HepG2 (cell line): ENCODE measurements around the gene KLHL40. TPM values are rescaled to one million over a fixed set of nuclear protein-coding genes. Genes with fewer than 3 reads are reported as not detected.

Source experiments
- ATAC-seq: fragments of 200-7000 bp; cut with Tn5 transposase; 3 replicates; pipeline ENCODE4 v1.9.1; 2020; ENCODE audit warnings: mild to moderate bottlenecking, moderate library complexity
- BruUV-seq: library from RNA; stranded (reverse); fragments of 400-500 nt; replicated peaks from 2 replicates; lab custom pipeline; 2021; lab: Mats Ljungman, UMichigan
- CTCF ChIA-PET: fragments of 300-600 bp; formaldehyde crosslinking; extraction: SDS; loops from one replicate; lab custom pipeline; 2021; ENCODE audit warnings: low total read pairs, inconsistent platforms, low intra/inter-chr PET ratio; lab: Yijun Ruan, JAX
- POLR2A ChIA-PET: fragments of 350-600 bp; sonication (Branson Sonifier 250); formaldehyde crosslinking; loops from one replicate; lab custom pipeline; 2020; ENCODE audit warnings: antibody characterized with exemption, inconsistent platforms; lab: Yijun Ruan, JAX
- DNase-seq: peaks from one replicate; pipeline ENCODE4 v3.0.0-alpha.2; 2015; ENCODE audit warnings: low spot score
- FAIRE-seq: peaks from 3 replicates; lab custom pipeline; 2011; peaks lifted over from hg19 to GRCh38; lab: Jason Lieb, UNC
- H2AFZ ChIP-seq: one replicate; pipeline ENCODE4 v1.6.1; 2011; ENCODE audit warnings: low read length, inconsistent platforms
- H3K27ac ChIP-seq: fragments of 300-600 bp; 3 replicates; pipeline ENCODE4 v1.8.0; 2011; ENCODE audit warnings: mixed run types, mild to moderate bottlenecking, mixed read lengths, low read length, inconsistent platforms; ENCODE audit not compliant: insufficient read depth; ENCODE audit errors: extremely low read length
- H3K27me3 ChIP-seq, 2 experiments: fragments of 200-600 bp in 1 of 2; 2 replicates in 1 of 2; 3 replicates in 1 of 2; pipeline versions ENCODE4 v1.6.0 to v1.8.0; 2011; ENCODE audit warnings: low read length in 2 of 2, mild to moderate bottlenecking in 2 of 2, moderate library complexity in 2 of 2, inconsistent platforms in 1 of 2; ENCODE audit not compliant: insufficient read depth in 2 of 2, control insufficient read depth in 1 of 2
- H3K36me3 ChIP-seq, 2 experiments: fragments of 200-600 bp in 1 of 2; replicated peaks in 1 of 2; 2 replicates in 1 of 2; 3 replicates in 1 of 2; pipeline versions ENCODE4 v1.5.1 to v1.8.0; 2011; ENCODE audit warnings: low read length in 2 of 2, inconsistent platforms in 1 of 2; ENCODE audit not compliant: insufficient read depth in 2 of 2, control insufficient read depth in 1 of 2
- H3K4me1 ChIP-seq: 2 replicates; pipeline ENCODE4 v1.5.1; 2012; ENCODE audit warnings: low read length, inconsistent platforms; ENCODE audit not compliant: insufficient read depth
- H3K4me2 ChIP-seq: 2 replicates; pipeline ENCODE4 v1.6.0; 2011; ENCODE audit warnings: low read depth, low read length, inconsistent platforms
- H3K4me3 ChIP-seq, 3 experiments: fragments of 200-600 bp in 1 of 3; sonication (generic), shearing (Covaris generic) in 1 of 3; replicated peaks in 1 of 3; 2 replicates each; pipeline ENCODE4 v1.5.1; 2011 to 2016; ENCODE audit warnings: low read length in 3 of 3, inconsistent platforms in 2 of 3, low read depth in 2 of 3, mild to moderate bottlenecking in 2 of 3, control low read depth in 1 of 3, mixed read lengths in 1 of 3; ENCODE audit not compliant: insufficient read depth in 1 of 3
- H3K79me2 ChIP-seq: one replicate; pipeline ENCODE4 v1.6.1; 2011; ENCODE audit warnings: low read length, inconsistent platforms; ENCODE audit not compliant: insufficient read depth
- H3K9ac ChIP-seq: 2 replicates; pipeline ENCODE4 v1.6.0; 2011; ENCODE audit warnings: mild to moderate bottlenecking, low read depth, low read length, inconsistent platforms; ENCODE audit not compliant: insufficient read depth
- H3K9me3 ChIP-seq: 2 replicates; pipeline ENCODE4 v1.5.1; 2012; ENCODE audit warnings: mild to moderate bottlenecking, low read length
- H4K20me1 ChIP-seq: 2 replicates; pipeline ENCODE4 v1.6.0; 2011; ENCODE audit warnings: inconsistent platforms, mild to moderate bottlenecking, low read length, moderate library complexity; ENCODE audit not compliant: insufficient read depth
- HIC2 ChIP-seq: sonication (generic); formaldehyde crosslinking; IDR thresholded peaks from 2 replicates; pipeline ENCODE4 v1.9.0; 2022; ENCODE audit warnings: low read depth, missing genetic modification reagents
- HOXD1 ChIP-seq: sonication (generic); formaldehyde crosslinking; IDR thresholded peaks from 2 replicates; pipeline ENCODE4 v1.5.0; 2020; ENCODE audit warnings: missing genetic modification reagents
- MEIS1 ChIP-seq: sonication (generic); formaldehyde crosslinking; IDR thresholded peaks from 2 replicates; pipeline ENCODE4 v1.9.0; 2021; ENCODE audit warnings: mild to moderate bottlenecking, missing genetic modification reagents, moderate library complexity, borderline replicate concordance
- REXO4 ChIP-seq: sonication (generic); formaldehyde crosslinking; IDR thresholded peaks from 2 replicates; pipeline ENCODE4 v1.8.0; 2022; ENCODE audit warnings: missing genetic modification reagents, mild to moderate bottlenecking, borderline replicate concordance
- RORA ChIP-seq: sonication (generic); formaldehyde crosslinking; IDR thresholded peaks from 2 replicates; pipeline ENCODE4 v1.5.0; 2020; ENCODE audit warnings: mild to moderate bottlenecking, missing genetic modification reagents, moderate library complexity
- SNAPC4 ChIP-seq: sonication (generic); formaldehyde crosslinking; IDR thresholded peaks from 2 replicates; pipeline ENCODE4 v1.4.0; 2020; ENCODE audit warnings: mild to moderate bottlenecking, missing genetic modification reagents
- SRSF4 ChIP-seq: fragments of 200-400 bp; formaldehyde crosslinking; IDR thresholded peaks from one replicate; pipeline ENCODE4 v1.6.1; 2018; ENCODE audit warnings: mild to moderate bottlenecking, low read depth, low read length, moderate library complexity; ENCODE audit not compliant: poor library complexity, severe bottlenecking
- THAP8 ChIP-seq: sonication (generic); formaldehyde crosslinking; IDR thresholded peaks from 2 replicates; pipeline ENCODE4 v1.5.1; 2020; ENCODE audit warnings: missing genetic modification reagents, mild to moderate bottlenecking, borderline replicate concordance
- ZNF564 ChIP-seq: sonication (generic); formaldehyde crosslinking; IDR thresholded peaks from 2 replicates; pipeline ENCODE4 v1.8.1; 2023; ENCODE audit warnings: mild to moderate bottlenecking, missing genetic modification reagents
- ZNF768 ChIP-seq: sonication (generic); formaldehyde crosslinking; IDR thresholded peaks from 2 replicates; pipeline ENCODE4 v1.4.0; 2020; ENCODE audit warnings: missing genetic modification reagents
- WGBS: methylation state at CpG from one replicate; pipeline ENCODE4 v1.1.6; 2017; ENCODE audit warnings: low lambda C conversion rate; 5-methylcytosine and 5-hydroxymethylcytosine counted together
- in situ Hi-C: cut with HindIII; loops from 2 replicates; pipeline ENCODE4 v1.10.0; 2017; ENCODE audit warnings: low pct_unique_long_range_greater_than_20kb; ENCODE audit not compliant: extremely low pct_ligation_motif_present
- intact Hi-C: fragments of 100-400 bp; cut with micrococcal nuclease; formaldehyde crosslinking; loops from one replicate; pipeline ENCODE4 v1.10.0; 2022; ENCODE audit not compliant: unreplicated experiment
- polyA plus RNA-seq, 8 experiments: library from polyadenylated mRNA; depleted of rRNA in 3 of 8; stranded (reverse) in 7 of 8; unstranded in 1 of 8; fragments of >200 nt; fragmentation: Illumina TruSeq in 4 of 8; extraction: Trizol in 4 of 8; gene quantifications; 2 replicates each; pipeline versions ENCODE4 v1.2.1 to v1.2.3, GENCODE V29; 2011 to 2016; ENCODE audit warnings: low read depth in 4 of 8, missing spikeins in 1 of 8, mixed read lengths in 1 of 8; ENCODE audit not compliant: insufficient read depth in 1 of 8
- total RNA-seq, 5 experiments: library from RNA; depleted of rRNA; stranded (reverse); fragments of >200 nt; fragmentation: Illumina TruSeq; extraction: Trizol; gene quantifications; 2 replicates each; pipeline ENCODE4 v1.2.3, GENCODE V29; 2016; ENCODE audit warnings: low read depth in 1 of 5

KLHL40 gene
- total and polyA plus RNA-seq, 2 of the 13 experiments (the other 11 are each of a cell fraction or from before 2014, with no cell fraction given), result not detected

GRCh38 chr3:42705962-42706585 lies 20.7 kb downstream of the KLHL40 start (continued):
- TF ChIP-seq SNAPC4 (CRISPR knock-in tag) (no peak), MEIS1 (CRISPR knock-in tag) (no peak)

GRCh38 chr3:42706721-42707619 lies 21.6 kb downstream of the KLHL40 start:
- no peaks in the 10 kb centered on the region for H3K4me1 ChIP-seq
- no peaks in the 10 kb centered on the region for H3K79me2 ChIP-seq
- in situ Hi-C loops, result no loop called here
- intact Hi-C loops, result no loop called here
- H3K4me3 ChIP-seq, result no peak overlapping the region
- ATAC-seq (no peak), FAIRE-seq (no peak), DNase-seq (no peak)
- no peaks in the 10 kb centered on the region for H4K20me1 ChIP-seq
- no peaks in the 10 kb centered on the region for H3K36me3 ChIP-seq
- CTCF ChIA-PET, result no interaction called here
- TF ChIP-seq ZNF564 (no peak), RORA (CRISPR knock-in tag) (no peak), REXO4 (no peak), ZNF768 (peak; percentile 61), THAP8 (CRISPR knock-in tag) (no peak), SRSF4 (no peak), HIC2 (CRISPR knock-in tag) (no peak), HOXD1 (CRISPR knock-in tag) (no peak)
- no TSS peak for BruUV-seq
- peaks cover 3 to 17% of the 10 kb centered on the region in 2 experiments for H3K27me3 ChIP-seq
- WGBS, result 9% methylated on average over 4 of the region's 7 CpGs
- POLR2A ChIA-PET, result no interaction called here
- no peak overlapping the region for H3K9ac ChIP-seq
- H3K27ac ChIP-seq, result no peak overlapping the region
- no peak overlapping the region for H2AFZ ChIP-seq
- no peaks in the 10 kb centered on the region for H3K9me3 ChIP-seq
- no peak overlapping the region for H3K4me2 ChIP-seq
